HepG2 (cell line): ENCODE results near the gene CIB2. TPM values are rescaled to one million over a fixed set of nuclear protein-coding genes. Genes with fewer than 3 reads are reported as not detected.

Source experiments
- FOXM1 ChIP-seq: sonication (generic); formaldehyde crosslinking; IDR thresholded peaks from 2 replicates; pipeline ENCODE4 v1.5.0; 2020; ENCODE audit warnings: missing genetic modification reagents
- MBD4 ChIP-seq: IDR thresholded peaks from 2 replicates; pipeline ENCODE4 v1.6.1; 2012; ENCODE audit warnings: low read length, inconsistent platforms, borderline replicate concordance
- NR1H2 ChIP-seq: sonication (generic); formaldehyde crosslinking; IDR thresholded peaks from 2 replicates; pipeline ENCODE4 v1.8.1; 2022; ENCODE audit warnings: low read depth, missing genetic modification reagents, borderline replicate concordance
- TAF15 ChIP-seq: fragments of 200-400 bp; formaldehyde crosslinking; IDR thresholded peaks from one replicate; pipeline ENCODE4 v1.6.1; 2018; ENCODE audit warnings: mild to moderate bottlenecking, low read depth, low read length; ENCODE audit not compliant: poor library complexity, severe bottlenecking
- polyA plus RNA-seq, 8 experiments: library from polyadenylated mRNA; depleted of rRNA in 3 of 8; stranded (reverse) in 7 of 8; unstranded in 1 of 8; fragments of >200 nt; fragmentation: Illumina TruSeq in 4 of 8; extraction: Trizol in 4 of 8; gene quantifications; 2 replicates each; pipeline versions ENCODE4 v1.2.1 to v1.2.3, GENCODE V29; 2011 to 2016; ENCODE audit warnings: low read depth in 4 of 8, missing spikeins in 1 of 8, mixed read lengths in 1 of 8; ENCODE audit not compliant: insufficient read depth in 1 of 8
- total RNA-seq, 5 experiments: library from RNA; depleted of rRNA; stranded (reverse); fragments of >200 nt; fragmentation: Illumina TruSeq; extraction: Trizol; gene quantifications; 2 replicates each; pipeline ENCODE4 v1.2.3, GENCODE V29; 2016; ENCODE audit warnings: low read depth in 1 of 5
- TF ChIP-seq, protein P1 (sequence below): sonication (generic); formaldehyde crosslinking; IDR thresholded peaks from 2 replicates; pipeline ENCODE4 v1.4.0; 2020; ENCODE audit warnings: missing genetic modification reagents, borderline replicate concordance
- TF ChIP-seq, protein P2 (sequence below): sonication (generic); formaldehyde crosslinking; IDR thresholded peaks from 2 replicates; pipeline ENCODE4 v1.8.1; 2023; ENCODE audit warnings: mild to moderate bottlenecking, missing genetic modification reagents
- TF ChIP-seq, protein P3 (sequence below): sonication (generic); formaldehyde crosslinking; IDR thresholded peaks from 2 replicates; pipeline ENCODE4 v1.4.0; 2020; ENCODE audit warnings: mild to moderate bottlenecking, missing genetic modification reagents
- TF ChIP-seq, protein P4 (sequence below), 2 experiments: sonication (generic) in 1 of 2; formaldehyde crosslinking in 1 of 2; IDR thresholded peaks; 2 replicates each; pipeline versions ENCODE4 v1.4.0 to v1.6.1; 2016 to 2020; ENCODE audit warnings: borderline replicate concordance in 1 of 2, low read depth in 1 of 2, mild to moderate bottlenecking in 1 of 2, missing genetic modification reagents in 1 of 2
- TF ChIP-seq, protein P5 (sequence below): sonication (generic); formaldehyde crosslinking; IDR thresholded peaks from 2 replicates; pipeline ENCODE4 v1.5.1; 2020; ENCODE audit warnings: mild to moderate bottlenecking, missing genetic modification reagents, borderline replicate concordance
- TF ChIP-seq, protein P6 (sequence below): sonication (generic); formaldehyde crosslinking; IDR thresholded peaks from 2 replicates; pipeline ENCODE4 v1.8.0; 2022; ENCODE audit warnings: missing genetic modification reagents, mild to moderate bottlenecking, moderate library complexity, borderline replicate concordance

Gene CIB2
- total and polyA plus RNA-seq, 2 of the 13 experiments (the other 11 are each of a cell fraction or from before 2014, with no cell fraction given): 1.4 to 1.5 TPM

DNA sequence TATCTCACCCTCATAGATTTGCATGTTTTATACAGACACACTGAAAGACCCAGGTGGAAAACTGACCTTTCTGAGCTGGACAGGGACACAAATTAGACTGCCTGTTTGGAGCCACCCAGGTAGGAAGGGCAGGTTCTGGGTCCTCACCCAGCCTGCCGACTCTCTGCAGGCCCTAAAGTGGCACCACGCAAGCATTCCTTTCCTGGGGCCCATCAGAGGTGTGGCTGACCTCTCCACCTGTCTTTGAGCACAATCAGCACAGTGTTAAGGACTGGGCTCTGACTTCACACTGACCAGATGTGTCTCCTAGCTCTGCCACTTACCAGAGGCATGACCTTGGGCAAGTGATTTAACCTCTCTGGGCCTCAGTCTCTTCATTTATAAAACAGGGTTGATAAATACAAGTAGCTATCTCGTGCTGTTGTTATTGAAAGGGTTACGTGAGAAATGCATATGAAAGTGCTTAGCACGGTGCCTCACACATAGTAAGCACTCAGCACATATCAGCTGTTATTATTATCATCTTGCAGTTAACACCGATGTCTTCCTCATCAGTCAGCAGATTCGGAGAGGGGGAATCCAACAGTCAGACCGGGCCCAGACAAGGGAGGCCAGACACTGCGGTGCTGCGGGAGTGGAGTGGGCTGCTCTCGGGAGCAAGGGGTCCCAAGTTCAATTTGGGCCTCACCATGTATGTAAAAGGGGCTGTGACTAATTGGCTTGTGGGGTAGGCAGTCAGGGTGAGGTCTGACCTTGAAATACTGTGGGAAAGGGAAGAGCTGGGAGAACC, 51.8 kb downstream of the CIB2 start (continued):
- TF ChIP-seq, protein P1, sequence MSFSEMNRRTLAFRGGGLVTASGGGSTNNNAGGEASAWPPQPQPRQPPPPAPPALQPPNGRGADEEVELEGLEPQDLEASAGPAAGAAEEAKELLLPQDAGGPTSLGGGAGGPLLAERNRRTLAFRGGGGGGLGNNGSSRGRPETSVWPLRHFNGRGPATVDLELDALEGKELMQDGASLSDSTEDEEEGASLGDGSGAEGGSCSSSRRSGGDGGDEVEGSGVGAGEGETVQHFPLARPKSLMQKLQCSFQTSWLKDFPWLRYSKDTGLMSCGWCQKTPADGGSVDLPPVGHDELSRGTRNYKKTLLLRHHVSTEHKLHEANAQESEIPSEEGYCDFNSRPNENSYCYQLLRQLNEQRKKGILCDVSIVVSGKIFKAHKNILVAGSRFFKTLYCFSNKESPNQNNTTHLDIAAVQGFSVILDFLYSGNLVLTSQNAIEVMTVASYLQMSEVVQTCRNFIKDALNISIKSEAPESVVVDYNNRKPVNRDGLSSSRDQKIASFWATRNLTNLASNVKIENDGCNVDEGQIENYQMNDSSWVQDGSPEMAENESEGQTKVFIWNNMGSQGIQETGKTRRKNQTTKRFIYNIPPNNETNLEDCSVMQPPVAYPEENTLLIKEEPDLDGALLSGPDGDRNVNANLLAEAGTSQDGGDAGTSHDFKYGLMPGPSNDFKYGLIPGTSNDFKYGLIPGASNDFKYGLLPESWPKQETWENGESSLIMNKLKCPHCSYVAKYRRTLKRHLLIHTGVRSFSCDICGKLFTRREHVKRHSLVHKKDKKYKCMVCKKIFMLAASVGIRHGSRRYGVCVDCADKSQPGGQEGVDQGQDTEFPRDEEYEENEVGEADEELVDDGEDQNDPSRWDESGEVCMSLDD (CRISPR knock-in tag): no peak; the same call in 1 of the 2 replicates
- TF ChIP-seq, protein P2, sequence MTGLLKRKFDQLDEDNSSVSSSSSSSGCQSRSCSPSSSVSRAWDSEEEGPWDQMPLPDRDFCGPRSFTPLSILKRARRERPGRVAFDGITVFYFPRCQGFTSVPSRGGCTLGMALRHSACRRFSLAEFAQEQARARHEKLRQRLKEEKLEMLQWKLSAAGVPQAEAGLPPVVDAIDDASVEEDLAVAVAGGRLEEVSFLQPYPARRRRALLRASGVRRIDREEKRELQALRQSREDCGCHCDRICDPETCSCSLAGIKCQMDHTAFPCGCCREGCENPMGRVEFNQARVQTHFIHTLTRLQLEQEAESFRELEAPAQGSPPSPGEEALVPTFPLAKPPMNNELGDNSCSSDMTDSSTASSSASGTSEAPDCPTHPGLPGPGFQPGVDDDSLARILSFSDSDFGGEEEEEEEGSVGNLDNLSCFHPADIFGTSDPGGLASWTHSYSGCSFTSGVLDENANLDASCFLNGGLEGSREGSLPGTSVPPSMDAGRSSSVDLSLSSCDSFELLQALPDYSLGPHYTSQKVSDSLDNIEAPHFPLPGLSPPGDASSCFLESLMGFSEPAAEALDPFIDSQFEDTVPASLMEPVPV (CRISPR knock-in tag): no peak
- TF ChIP-seq, protein P3, sequence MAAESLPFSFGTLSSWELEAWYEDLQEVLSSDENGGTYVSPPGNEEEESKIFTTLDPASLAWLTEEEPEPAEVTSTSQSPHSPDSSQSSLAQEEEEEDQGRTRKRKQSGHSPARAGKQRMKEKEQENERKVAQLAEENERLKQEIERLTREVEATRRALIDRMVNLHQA (CRISPR knock-in tag): no peak
- TF ChIP-seq TAF15: no peak
- no peak for TF ChIP-seq NR1H2 (CRISPR knock-in tag)
- TF ChIP-seq, protein P4, sequence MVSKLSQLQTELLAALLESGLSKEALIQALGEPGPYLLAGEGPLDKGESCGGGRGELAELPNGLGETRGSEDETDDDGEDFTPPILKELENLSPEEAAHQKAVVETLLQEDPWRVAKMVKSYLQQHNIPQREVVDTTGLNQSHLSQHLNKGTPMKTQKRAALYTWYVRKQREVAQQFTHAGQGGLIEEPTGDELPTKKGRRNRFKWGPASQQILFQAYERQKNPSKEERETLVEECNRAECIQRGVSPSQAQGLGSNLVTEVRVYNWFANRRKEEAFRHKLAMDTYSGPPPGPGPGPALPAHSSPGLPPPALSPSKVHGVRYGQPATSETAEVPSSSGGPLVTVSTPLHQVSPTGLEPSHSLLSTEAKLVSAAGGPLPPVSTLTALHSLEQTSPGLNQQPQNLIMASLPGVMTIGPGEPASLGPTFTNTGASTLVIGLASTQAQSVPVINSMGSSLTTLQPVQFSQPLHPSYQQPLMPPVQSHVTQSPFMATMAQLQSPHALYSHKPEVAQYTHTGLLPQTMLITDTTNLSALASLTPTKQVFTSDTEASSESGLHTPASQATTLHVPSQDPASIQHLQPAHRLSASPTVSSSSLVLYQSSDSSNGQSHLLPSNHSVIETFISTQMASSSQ (IDR thresholded peaks at IDR 0.05; ENCODE audit: low read depth): no peak
- TF ChIP-seq, protein P4 (CRISPR knock-in tag; IDR thresholded peaks at IDR 0.05; ENCODE audit: borderline replicate concordance): no peak
- TF ChIP-seq, protein P5, sequence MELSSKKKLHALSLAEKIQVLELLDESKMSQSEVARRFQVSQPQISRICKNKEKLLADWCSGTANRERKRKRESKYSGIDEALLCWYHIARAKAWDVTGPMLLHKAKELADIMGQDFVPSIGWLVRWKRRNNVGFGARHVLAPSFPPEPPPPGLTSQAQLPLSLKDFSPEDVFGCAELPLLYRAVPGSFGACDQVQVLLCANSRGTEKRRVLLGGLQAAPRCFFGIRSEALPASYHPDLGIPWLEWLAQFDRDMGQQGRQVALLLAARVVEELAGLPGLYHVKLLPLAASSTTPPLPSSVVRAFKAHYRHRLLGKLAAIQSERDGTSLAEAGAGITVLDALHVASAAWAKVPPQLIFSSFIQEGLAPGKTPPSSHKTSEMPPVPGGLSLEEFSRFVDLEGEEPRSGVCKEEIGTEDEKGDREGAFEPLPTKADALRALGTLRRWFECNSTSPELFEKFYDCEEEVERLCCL (CRISPR knock-in tag): no peak
- TF ChIP-seq MBD4: no peak
- TF ChIP-seq, protein P6, sequence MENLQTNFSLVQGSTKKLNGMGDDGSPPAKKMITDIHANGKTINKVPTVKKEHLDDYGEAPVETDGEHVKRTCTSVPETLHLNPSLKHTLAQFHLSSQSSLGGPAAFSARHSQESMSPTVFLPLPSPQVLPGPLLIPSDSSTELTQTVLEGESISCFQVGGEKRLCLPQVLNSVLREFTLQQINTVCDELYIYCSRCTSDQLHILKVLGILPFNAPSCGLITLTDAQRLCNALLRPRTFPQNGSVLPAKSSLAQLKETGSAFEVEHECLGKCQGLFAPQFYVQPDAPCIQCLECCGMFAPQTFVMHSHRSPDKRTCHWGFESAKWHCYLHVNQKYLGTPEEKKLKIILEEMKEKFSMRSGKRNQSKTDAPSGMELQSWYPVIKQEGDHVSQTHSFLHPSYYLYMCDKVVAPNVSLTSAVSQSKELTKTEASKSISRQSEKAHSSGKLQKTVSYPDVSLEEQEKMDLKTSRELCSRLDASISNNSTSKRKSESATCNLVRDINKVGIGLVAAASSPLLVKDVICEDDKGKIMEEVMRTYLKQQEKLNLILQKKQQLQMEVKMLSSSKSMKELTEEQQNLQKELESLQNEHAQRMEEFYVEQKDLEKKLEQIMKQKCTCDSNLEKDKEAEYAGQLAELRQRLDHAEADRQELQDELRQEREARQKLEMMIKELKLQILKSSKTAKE: no peak
- TF ChIP-seq FOXM1 (CRISPR knock-in tag): no peak
